Panc1 (cell line): ENCODE data around the gene TBC1D9B. TPM values are rescaled to one million over a fixed set of nuclear protein-coding genes. Genes with fewer than 3 reads are reported as not detected.

Experiments used
- ATAC-seq: fragments of 200-7000 bp; cut with Tn5 transposase; 2 replicates; pipeline ENCODE4 v1.9.1; 2020; ENCODE audit warnings: mild to moderate bottlenecking, moderate library complexity
- BruUV-seq: library from RNA; stranded (reverse); fragments of 400-500 nt; replicated peaks from 2 replicates; lab custom pipeline; 2021; lab: Mats Ljungman, UMichigan
- CTCF ChIA-PET: fragments of 300-600 bp; sonication (Branson Sonifier 250); formaldehyde crosslinking; loops from one replicate; lab custom pipeline; 2022; ENCODE audit warnings: antibody characterized with exemption; lab: Charles Lee
- POLR2A ChIA-PET: fragments of 300-600 bp; sonication (Branson Sonifier 250); formaldehyde crosslinking; loops from one replicate; lab custom pipeline; 2022; ENCODE audit warnings: antibody characterized with exemption; lab: Charles Lee
- DNase-seq: peaks from one replicate; pipeline ENCODE4 v3.0.0-alpha.2; 2010; ENCODE audit warnings: low read depth, low spot score
- H3K27ac ChIP-seq: 2 replicates; pipeline ENCODE4 v1.5.1; 2011; ENCODE audit warnings: mild to moderate bottlenecking, low read length, inconsistent platforms
- H3K27me3 ChIP-seq: fragments of 200-500 bp; sonication (Bioruptor generic); 2 replicates; pipeline ENCODE4 v1.6.0; 2014; ENCODE audit warnings: low read length, inconsistent platforms; ENCODE audit not compliant: control insufficient read depth, insufficient read depth
- H3K36me3 ChIP-seq: fragments of 200-500 bp; sonication (Bioruptor generic); 2 replicates; pipeline ENCODE4 v1.5.1; 2014; ENCODE audit warnings: inconsistent platforms, mild to moderate bottlenecking, low read length, moderate library complexity; ENCODE audit not compliant: control insufficient read depth, insufficient read depth
- H3K4me1 ChIP-seq: 2 replicates; pipeline ENCODE4 v1.5.1; 2011; ENCODE audit warnings: inconsistent platforms, mild to moderate bottlenecking, low read length, moderate library complexity; ENCODE audit not compliant: control insufficient read depth, insufficient read depth
- H3K4me3 ChIP-seq, 2 experiments: 2 replicates each; pipeline ENCODE4 v1.5.1; 2011 to 2012; ENCODE audit warnings: low read depth in 2 of 2, low read length in 2 of 2, mild to moderate bottlenecking in 2 of 2, inconsistent platforms in 1 of 2, moderate library complexity in 1 of 2
- H3K9me3 ChIP-seq: fragments of 200-500 bp; sonication (Bioruptor generic); 2 replicates; pipeline ENCODE4 v1.5.1; 2014; ENCODE audit warnings: low read depth, mild to moderate bottlenecking, inconsistent platforms, low read length, moderate library complexity; ENCODE audit not compliant: control insufficient read depth, insufficient read depth
- CTCF ChIP-seq: fragments of 450-650 bp; IDR thresholded peaks from 2 replicates; pipeline ENCODE4 v1.5.1; 2017; ENCODE audit warnings: mild to moderate bottlenecking
- POLR2AphosphoS5 ChIP-seq: IDR thresholded peaks from 2 replicates; pipeline ENCODE4 v1.6.1; 2012; ENCODE audit warnings: mild to moderate bottlenecking, low read depth, low read length, moderate library complexity
- REST ChIP-seq, 2 experiments: IDR thresholded peaks; 2 replicates each; pipeline ENCODE4 v1.6.1; 2011 to 2012; ENCODE audit warnings: low read depth in 2 of 2, control low read depth in 1 of 2, low read length in 1 of 2, mild to moderate bottlenecking in 1 of 2, moderate library complexity in 1 of 2; ENCODE audit not compliant: insufficient read depth in 1 of 2
- SIN3A ChIP-seq: IDR thresholded peaks from 2 replicates; pipeline ENCODE4 v1.6.1; 2012; ENCODE audit warnings: low read depth, mild to moderate bottlenecking, low read length, moderate library complexity, borderline replicate concordance; ENCODE audit not compliant: insufficient read depth
- TCF7L2 ChIP-seq: IDR thresholded peaks from 2 replicates; pipeline ENCODE4 v1.6.1; 2011; ENCODE audit warnings: mild to moderate bottlenecking, low read depth, low read length, inconsistent platforms
- in situ Hi-C: cut with HindIII; loops from 2 replicates; pipeline ENCODE4 v1.10.0; 2016; ENCODE audit warnings: low sequenced_read_pairs, low pct_unique_long_range_greater_than_20kb
- intact Hi-C: fragments of 100-400 bp; cut with micrococcal nuclease; formaldehyde crosslinking; loops from one replicate; pipeline ENCODE4 v1.10.0; 2022; ENCODE audit not compliant: unreplicated experiment
- total RNA-seq: library from RNA; stranded (reverse); gene quantifications from one replicate; pipeline ENCODE4 v1.2.1, GENCODE V29; 2021; ENCODE audit not compliant: unreplicated experiment

Gene TBC1D9B
- total RNA-seq, 1 experiment from 2014 or later, result 131 TPM

GRCh38 chr5:179955062-179955461 is 47.4 kb upstream of the TBC1D9B start:
- ATAC-seq (no peak), DNase-seq (no peak)
- H3K27ac ChIP-seq, result no peak overlapping the region
- BruUV-seq, result no TSS peak
- intact Hi-C loops, result no loop called here
- POLR2A ChIA-PET, result no interaction called here
- no peaks in the 10 kb centered on the region for H3K36me3 ChIP-seq
- CTCF ChIA-PET, result no interaction called here
- no peaks in the 10 kb centered on the region for H3K27me3 ChIP-seq
- TF ChIP-seq POLR2AphosphoS5, result no peak
- H3K4me1 ChIP-seq, result no peaks in the 10 kb centered on the region
- H3K4me3 ChIP-seq, result no peak overlapping the region
- in situ Hi-C loops, result no loop called here
- H3K9me3 ChIP-seq, result no peaks in the 10 kb centered on the region

GRCh38 chr5:179954434-179954833 is 46.7 kb upstream of the TBC1D9B start:
- no peak for DNase-seq
- no peaks in the 10 kb centered on the region for H3K27me3 ChIP-seq
- H3K4me1 ChIP-seq, result no peaks in the 10 kb centered on the region
- POLR2A ChIA-PET, result no interaction called here
- intact Hi-C loops (no loop called here), in situ Hi-C loops (no loop called here)
- no peaks in the 10 kb centered on the region for H3K9me3 ChIP-seq
- CTCF ChIA-PET, result no interaction called here
- H3K4me3 ChIP-seq, result no peak overlapping the region
- ATAC-seq, result no peak
- no TSS peak for BruUV-seq
- H3K27ac ChIP-seq, result no peak overlapping the region
- H3K36me3 ChIP-seq, result no peaks in the 10 kb centered on the region
- TF ChIP-seq TCF7L2 (no peak), CTCF (no peak), REST (IDR thresholded peaks at IDR 0.05; ENCODE audit: insufficient read depth in 1 of 2, low read depth in 2 of 2, low read length in 1 of 2) (no peak), POLR2AphosphoS5 (no peak), SIN3A (no peak)

GRCh38 chr5:179953987-179954386 is 46.3 kb upstream of the TBC1D9B start:
- H3K27ac ChIP-seq, result no peak overlapping the region
- intact Hi-C loops, result no loop called here
- no peak overlapping the region for H3K4me3 ChIP-seq
- CTCF ChIA-PET, result no interaction called here
- DNase-seq, result no peak
- no peaks in the 10 kb centered on the region for H3K27me3 ChIP-seq
- no peak for ATAC-seq
- in situ Hi-C loops, result no loop called here
- no peak for TF ChIP-seq SIN3A
- TF ChIP-seq POLR2AphosphoS5, result no peak
- no peak for TF ChIP-seq REST (IDR thresholded peaks at IDR 0.05; ENCODE audit: insufficient read depth in 1 of 2, low read depth in 2 of 2, low read length in 1 of 2)
- no peak for TF ChIP-seq CTCF
- TF ChIP-seq TCF7L2, result no peak
- no peaks in the 10 kb centered on the region for H3K36me3 ChIP-seq
- POLR2A ChIA-PET, result no interaction called here
- no peaks in the 10 kb centered on the region for H3K4me1 ChIP-seq
- BruUV-seq, result no TSS peak
- no peaks in the 10 kb centered on the region for H3K9me3 ChIP-seq
